ENCODE data around the gene SIN3B. TPM values are rescaled to one million over a fixed set of nuclear protein-coding genes. Genes with fewer than 3 reads are reported as not detected.

SIN3B gene
- total RNA-seq, 1 experiment from 2014 or later: 49.7 TPM

- peaks cover 27% of the 10 kb centered on the region for H3K36me3 Mint-ChIP-seq (ENCODE audit: insufficient read depth, unreplicated experiment)
- H3K4me3 Mint-ChIP-seq (ENCODE audit: low read depth, unreplicated experiment): no peak overlapping the region
- no TSS peak for BruUV-seq (replicated peaks)
- no peaks in the 10 kb centered on the region for H3K4me1 Mint-ChIP-seq (ENCODE audit: low read depth, unreplicated experiment)
- H3K27me3 Mint-ChIP-seq (ENCODE audit: unreplicated experiment): no peaks in the 10 kb centered on the region
- no peak for DNase-seq
- H3K27ac Mint-ChIP-seq (ENCODE audit: unreplicated experiment): no peak overlapping the region
- CTCF ChIA-PET: no interaction called here
- intact Hi-C loops (cut with micrococcal nuclease; ENCODE audit: unreplicated experiment): no loop called here
- H3K9me3 Mint-ChIP-seq (ENCODE audit: low read depth, unreplicated experiment): no peaks in the 10 kb centered on the region
- no peak for TF ChIP-seq CTCF (IDR thresholded peaks at IDR 0.05; ENCODE audit: unreplicated experiment)
These were observed 5.5 kb downstream of the SIN3B start for GRCh38 chr19:16834747-16835146.

GRCh38 chr19:16836115-16837034 is 7.2 kb downstream of the SIN3B start:
- no TSS peak for BruUV-seq (replicated peaks)

GRCh38 chr19:16837035-16837362 is 7.8 kb downstream of the SIN3B start:
- intact Hi-C loops (cut with micrococcal nuclease; ENCODE audit: unreplicated experiment): no loop called here
- Mint-ChIP-seq H3K9me3 (ENCODE audit: low read depth, unreplicated experiment) (no peaks in the 10 kb centered on the region), H3K4me3 (ENCODE audit: low read depth, unreplicated experiment) (no peak overlapping the region), H3K4me1 (ENCODE audit: low read depth, unreplicated experiment) (no peaks in the 10 kb centered on the region), H3K36me3 (ENCODE audit: insufficient read depth, unreplicated experiment) (peaks cover 22% of the 10 kb centered on the region), H3K27me3 (ENCODE audit: unreplicated experiment) (no peaks in the 10 kb centered on the region), H3K27ac (ENCODE audit: unreplicated experiment) (no peak overlapping the region)
- no peak for DNase-seq
- no peak for TF ChIP-seq CTCF (IDR thresholded peaks at IDR 0.05; ENCODE audit: unreplicated experiment)
- CTCF ChIA-PET: no interaction called here
- BruUV-seq (replicated peaks): no TSS peak

More at GRCh38 chr19:16836115-16837034, 7.2 kb downstream of the SIN3B start:
- no peaks in the 10 kb centered on the region for H3K27me3 Mint-ChIP-seq (ENCODE audit: unreplicated experiment)
- no peak overlapping the region for H3K4me3 Mint-ChIP-seq (ENCODE audit: low read depth, unreplicated experiment)
- no peak for DNase-seq
- H3K4me1 Mint-ChIP-seq (ENCODE audit: low read depth, unreplicated experiment): no peaks in the 10 kb centered on the region
- TF ChIP-seq CTCF (IDR thresholded peaks at IDR 0.05; ENCODE audit: unreplicated experiment): no peak
- intact Hi-C loops (cut with micrococcal nuclease; ENCODE audit: unreplicated experiment): no loop called here
- H3K9me3 Mint-ChIP-seq (ENCODE audit: low read depth, unreplicated experiment): no peaks in the 10 kb centered on the region
- H3K36me3 Mint-ChIP-seq (ENCODE audit: insufficient read depth, unreplicated experiment): peaks cover 22% of the 10 kb centered on the region
- no peak overlapping the region for H3K27ac Mint-ChIP-seq (ENCODE audit: unreplicated experiment)
- CTCF ChIA-PET: no interaction called here

- CTCF ChIA-PET: no interaction called here
- TF ChIP-seq CTCF (IDR thresholded peaks at IDR 0.05; ENCODE audit: unreplicated experiment): no peak
- no TSS peak for BruUV-seq (replicated peaks)
- H3K9me3 Mint-ChIP-seq (ENCODE audit: low read depth, unreplicated experiment): no peaks in the 10 kb centered on the region
- no peak overlapping the region for H3K4me3 Mint-ChIP-seq (ENCODE audit: low read depth, unreplicated experiment)
- no peaks in the 10 kb centered on the region for H3K4me1 Mint-ChIP-seq (ENCODE audit: low read depth, unreplicated experiment)
- intact Hi-C loops (cut with micrococcal nuclease; ENCODE audit: unreplicated experiment): no loop called here
- H3K27ac Mint-ChIP-seq (ENCODE audit: unreplicated experiment): no peak overlapping the region
- no peaks in the 10 kb centered on the region for H3K27me3 Mint-ChIP-seq (ENCODE audit: unreplicated experiment)
- DNase-seq: no peak
- H3K36me3 Mint-ChIP-seq (ENCODE audit: insufficient read depth, unreplicated experiment): peaks cover 16% of the 10 kb centered on the region
These were observed 12.3 kb downstream of the SIN3B start for GRCh38 chr19:16841391-16841926.
